ENCODE measurements around the gene MAJIN. TPM values are rescaled to one million over a fixed set of nuclear protein-coding genes. Genes with fewer than 3 reads are reported as not detected.

MAJIN gene
- total and polyA plus RNA-seq, 9 of the 15 experiments (the other 6 are each of a cell fraction or from before 2014, with no cell fraction given) = 0.17 to 0.83 (median 0.24) TPM; not detected in 2

DNA sequence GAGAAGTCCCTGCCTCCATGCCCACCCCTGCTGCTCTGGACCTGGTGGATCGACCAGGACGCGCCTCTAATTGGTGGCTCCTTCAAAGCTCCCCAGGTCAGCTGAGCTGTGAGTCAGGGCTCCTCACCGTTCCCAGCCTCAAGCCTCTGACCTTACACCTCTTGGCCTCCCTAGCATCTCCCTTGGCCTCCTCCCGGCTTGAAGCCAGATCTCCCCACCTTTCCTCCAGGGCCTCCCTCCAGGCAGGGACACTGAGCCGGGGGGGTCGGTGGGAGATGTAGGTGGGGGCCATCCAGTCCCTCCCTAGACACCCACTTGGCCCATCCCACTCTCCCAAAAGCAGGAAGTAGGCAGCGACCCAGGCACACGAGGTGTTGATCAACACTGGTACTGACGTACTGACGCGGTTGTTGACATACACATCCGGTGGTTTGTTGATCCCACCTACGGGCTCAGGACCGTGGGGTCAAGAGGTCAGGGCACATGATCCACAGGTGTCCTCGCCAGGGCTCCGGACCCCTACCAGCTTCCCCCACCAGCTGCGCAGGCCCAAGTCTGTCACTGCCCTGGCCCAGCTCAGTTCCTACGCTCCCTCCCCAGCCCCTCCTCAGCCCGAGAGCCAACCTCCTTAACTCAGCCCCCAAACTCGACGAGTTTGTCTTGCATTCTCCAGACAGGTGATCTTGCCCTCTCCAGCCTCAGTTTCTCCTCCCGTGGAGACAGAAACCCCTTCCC lies 55.7 kb downstream of the MAJIN start (continued):
- TF ChIP-seq, protein P1, sequence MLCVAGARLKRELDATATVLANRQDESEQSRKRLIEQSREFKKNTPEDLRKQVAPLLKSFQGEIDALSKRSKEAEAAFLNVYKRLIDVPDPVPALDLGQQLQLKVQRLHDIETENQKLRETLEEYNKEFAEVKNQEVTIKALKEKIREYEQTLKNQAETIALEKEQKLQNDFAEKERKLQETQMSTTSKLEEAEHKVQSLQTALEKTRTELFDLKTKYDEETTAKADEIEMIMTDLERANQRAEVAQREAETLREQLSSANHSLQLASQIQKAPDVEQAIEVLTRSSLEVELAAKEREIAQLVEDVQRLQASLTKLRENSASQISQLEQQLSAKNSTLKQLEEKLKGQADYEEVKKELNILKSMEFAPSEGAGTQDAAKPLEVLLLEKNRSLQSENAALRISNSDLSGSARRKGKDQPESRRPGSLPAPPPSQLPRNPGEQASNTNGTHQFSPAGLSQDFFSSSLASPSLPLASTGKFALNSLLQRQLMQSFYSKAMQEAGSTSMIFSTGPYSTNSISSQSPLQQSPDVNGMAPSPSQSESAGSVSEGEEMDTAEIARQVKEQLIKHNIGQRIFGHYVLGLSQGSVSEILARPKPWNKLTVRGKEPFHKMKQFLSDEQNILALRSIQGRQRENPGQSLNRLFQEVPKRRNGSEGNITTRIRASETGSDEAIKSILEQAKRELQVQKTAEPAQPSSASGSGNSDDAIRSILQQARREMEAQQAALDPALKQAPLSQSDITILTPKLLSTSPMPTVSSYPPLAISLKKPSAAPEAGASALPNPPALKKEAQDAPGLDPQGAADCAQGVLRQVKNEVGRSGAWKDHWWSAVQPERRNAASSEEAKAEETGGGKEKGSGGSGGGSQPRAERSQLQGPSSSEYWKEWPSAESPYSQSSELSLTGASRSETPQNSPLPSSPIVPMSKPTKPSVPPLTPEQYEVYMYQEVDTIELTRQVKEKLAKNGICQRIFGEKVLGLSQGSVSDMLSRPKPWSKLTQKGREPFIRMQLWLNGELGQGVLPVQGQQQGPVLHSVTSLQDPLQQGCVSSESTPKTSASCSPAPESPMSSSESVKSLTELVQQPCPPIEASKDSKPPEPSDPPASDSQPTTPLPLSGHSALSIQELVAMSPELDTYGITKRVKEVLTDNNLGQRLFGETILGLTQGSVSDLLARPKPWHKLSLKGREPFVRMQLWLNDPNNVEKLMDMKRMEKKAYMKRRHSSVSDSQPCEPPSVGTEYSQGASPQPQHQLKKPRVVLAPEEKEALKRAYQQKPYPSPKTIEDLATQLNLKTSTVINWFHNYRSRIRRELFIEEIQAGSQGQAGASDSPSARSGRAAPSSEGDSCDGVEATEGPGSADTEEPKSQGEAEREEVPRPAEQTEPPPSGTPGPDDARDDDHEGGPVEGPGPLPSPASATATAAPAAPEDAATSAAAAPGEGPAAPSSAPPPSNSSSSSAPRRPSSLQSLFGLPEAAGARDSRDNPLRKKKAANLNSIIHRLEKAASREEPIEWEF (CRISPR knock-in tag; IDR thresholded peaks at IDR 0.05) = no peak
- TF ChIP-seq ZNF165 (CRISPR knock-in tag; IDR thresholded peaks at IDR 0.05; ENCODE audit: borderline replicate concordance) (no peak), FOXK2 (conservative IDR thresholded peaks at IDR 0.05 in 1 of 2, IDR thresholded peaks at IDR 0.05 in 1 of 2; ENCODE audit: low read depth in 2 of 2) (peak; percentile 95 to 98), HIVEP1 (CRISPR knock-in tag; IDR thresholded peaks at IDR 0.05) (no peak), FOSL1 (tag; conservative IDR thresholded peaks at IDR 0.05) (peak; percentile 59), FOXJ3 (CRISPR knock-in tag; IDR thresholded peaks at IDR 0.05) (no peak), XRCC3 (IDR thresholded peaks at IDR 0.05) (no peak), BRF1 (IDR thresholded peaks at IDR 0.05; ENCODE audit: borderline replicate concordance, extremely low read depth, insufficient read length) (no peak), RCOR1 (IDR thresholded peaks at IDR 0.05; ENCODE audit: borderline replicate concordance in 1 of 2, low read depth in 2 of 2, low read length in 2 of 2) (no peak), DACH1 (IDR thresholded peaks at IDR 0.05; ENCODE audit: partially characterized antibody) (peak; percentile 46), ILK (tag; IDR thresholded peaks at IDR 0.05; ENCODE audit: borderline replicate concordance, low read depth) (no peak), PYGO2 (tag; IDR thresholded peaks at IDR 0.05) (no peak), IRF2 (CRISPR knock-in tag; IDR thresholded peaks at IDR 0.05) (no peak), KAT7 (CRISPR knock-in tag; IDR thresholded peaks at IDR 0.05; ENCODE audit: borderline replicate concordance) (0 out of 2 replicates have a peak, but pooled peaks have one; percentile 7), RAD51 (IDR thresholded peaks at IDR 0.05; ENCODE audit: borderline replicate concordance, low read depth) (no peak)
- TF ChIP-seq, protein P2, sequence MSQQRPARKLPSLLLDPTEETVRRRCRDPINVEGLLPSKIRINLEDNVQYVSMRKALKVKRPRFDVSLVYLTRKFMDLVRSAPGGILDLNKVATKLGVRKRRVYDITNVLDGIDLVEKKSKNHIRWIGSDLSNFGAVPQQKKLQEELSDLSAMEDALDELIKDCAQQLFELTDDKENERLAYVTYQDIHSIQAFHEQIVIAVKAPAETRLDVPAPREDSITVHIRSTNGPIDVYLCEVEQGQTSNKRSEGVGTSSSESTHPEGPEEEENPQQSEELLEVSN (IDR thresholded peaks at IDR 0.05; ENCODE audit: borderline replicate concordance in 1 of 2, extremely low read depth in 1 of 2, insufficient read depth in 1 of 2, insufficient read length in 1 of 2, low read depth in 1 of 2, low read length in 1 of 2, poor library complexity in 1 of 2, severe bottlenecking in 1 of 2) = peak in 1 of 2 experiments; percentile 54
- TF ChIP-seq, protein P3, sequence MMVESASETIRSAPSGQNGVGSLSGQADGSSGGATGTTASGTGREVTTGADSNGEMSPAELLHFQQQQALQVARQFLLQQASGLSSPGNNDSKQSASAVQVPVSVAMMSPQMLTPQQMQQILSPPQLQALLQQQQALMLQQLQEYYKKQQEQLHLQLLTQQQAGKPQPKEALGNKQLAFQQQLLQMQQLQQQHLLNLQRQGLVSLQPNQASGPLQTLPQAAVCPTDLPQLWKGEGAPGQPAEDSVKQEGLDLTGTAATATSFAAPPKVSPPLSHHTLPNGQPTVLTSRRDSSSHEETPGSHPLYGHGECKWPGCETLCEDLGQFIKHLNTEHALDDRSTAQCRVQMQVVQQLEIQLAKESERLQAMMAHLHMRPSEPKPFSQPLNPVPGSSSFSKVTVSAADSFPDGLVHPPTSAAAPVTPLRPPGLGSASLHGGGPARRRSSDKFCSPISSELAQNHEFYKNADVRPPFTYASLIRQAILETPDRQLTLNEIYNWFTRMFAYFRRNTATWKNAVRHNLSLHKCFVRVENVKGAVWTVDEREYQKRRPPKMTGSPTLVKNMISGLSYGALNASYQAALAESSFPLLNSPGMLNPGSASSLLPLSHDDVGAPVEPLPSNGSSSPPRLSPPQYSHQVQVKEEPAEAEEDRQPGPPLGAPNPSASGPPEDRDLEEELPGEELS (CRISPR knock-in tag; IDR thresholded peaks at IDR 0.05; ENCODE audit: borderline replicate concordance) = peak; percentile 72; the same call in 1 of the 2 replicates

All from K562 (cell line).